Measurements from ENCODE around the gene CYP46A1.

- no peak for TF ChIP-seq CTCF (IDR thresholded peaks at IDR 0.05; ENCODE audit: poor library complexity)
- TF ChIP-seq EZH2 (IDR thresholded peaks at IDR 0.05; ENCODE audit: borderline replicate concordance) = no peak
- no peak for TF ChIP-seq EZH2phosphoT487 (IDR thresholded peaks at IDR 0.05; ENCODE audit: low read depth, severe bottlenecking, unreplicated experiment)
Observed at GRCh38 chr14:99666533-99666932, 17.6 kb upstream of the CYP46A1 start.

Data from hepatocyte (in vitro differentiated cells).